Hindlimb muscle (tissue), 1 donor: Measurements from ENCODE around the gene EME1. TPM values are rescaled to one million over a fixed set of nuclear protein-coding genes. Genes with fewer than 3 reads are reported as not detected.

Source experiments
- DNase-seq: peaks from one replicate; pipeline ENCODE4 v3.0.0-alpha.2; 2013
- polyA plus RNA-seq: library from polyadenylated mRNA; unstranded; fragments of 120-200 nt; gene quantifications from one replicate; pipeline ENCODE4 v1.2.1, GENCODE V29; 2013; ENCODE audit not compliant: insufficient read length

Gene EME1
- polyA plus RNA-seq, 1 donor: 4.9 TPM

DNA sequence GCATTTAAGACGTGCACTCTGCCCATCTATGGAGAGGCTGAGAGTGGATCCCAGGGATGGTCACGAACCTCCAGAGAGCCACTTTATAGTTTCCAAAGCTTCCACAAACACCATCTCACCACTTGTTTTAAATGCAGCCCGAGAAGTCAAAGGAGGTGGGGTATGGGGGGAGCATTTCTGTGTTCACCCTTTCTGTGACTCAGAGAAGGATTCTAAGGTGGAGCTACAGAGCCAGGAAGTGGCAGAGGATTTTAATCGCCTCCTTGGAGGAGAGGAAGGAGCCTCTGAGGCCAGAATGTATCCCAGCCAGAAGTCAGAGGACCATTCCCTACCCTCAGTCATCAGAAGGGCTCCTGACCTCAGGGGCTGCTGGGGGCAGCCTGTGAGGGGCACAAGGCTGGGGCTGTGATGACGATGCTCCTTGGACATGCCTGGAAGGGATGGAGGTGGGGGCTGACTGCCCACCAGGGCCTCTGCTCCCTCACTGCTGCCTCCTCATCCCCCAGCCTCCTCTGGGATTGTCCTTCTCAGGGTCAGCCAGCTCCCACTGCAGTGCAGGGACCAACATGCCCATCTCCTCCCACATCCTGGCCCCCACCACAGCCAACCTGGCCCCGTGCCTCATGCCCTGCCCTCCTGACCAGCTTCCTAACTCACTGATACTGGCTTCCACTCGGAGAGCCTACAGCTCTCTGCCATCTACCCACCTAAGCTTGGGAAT, 24.3 kb upstream of the EME1 start:
- no peak for DNase-seq

DNA sequence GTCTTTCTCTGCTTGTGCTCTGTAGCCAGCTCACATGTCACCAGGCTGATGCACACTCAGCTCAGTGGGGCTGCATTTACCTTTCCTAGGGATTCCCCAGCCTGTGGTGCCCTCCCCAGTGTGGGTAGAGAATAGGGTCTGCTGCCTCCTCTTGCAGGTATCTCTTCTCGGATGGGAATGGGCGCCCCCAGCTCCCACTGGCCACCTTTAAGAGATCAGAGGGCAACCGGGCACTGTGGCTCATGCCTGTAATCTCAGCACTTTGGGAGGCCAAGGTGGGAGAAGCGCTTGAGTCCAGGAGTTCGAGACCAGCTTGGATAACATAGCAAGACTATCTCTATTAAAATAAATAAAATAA, 23.8 kb upstream of the EME1 start:
- DNase-seq: no peak

- DNase-seq: no peak
These were observed 22.3 kb upstream of the EME1 start for GRCh38 chr17:50350733-50351132.

DNA sequence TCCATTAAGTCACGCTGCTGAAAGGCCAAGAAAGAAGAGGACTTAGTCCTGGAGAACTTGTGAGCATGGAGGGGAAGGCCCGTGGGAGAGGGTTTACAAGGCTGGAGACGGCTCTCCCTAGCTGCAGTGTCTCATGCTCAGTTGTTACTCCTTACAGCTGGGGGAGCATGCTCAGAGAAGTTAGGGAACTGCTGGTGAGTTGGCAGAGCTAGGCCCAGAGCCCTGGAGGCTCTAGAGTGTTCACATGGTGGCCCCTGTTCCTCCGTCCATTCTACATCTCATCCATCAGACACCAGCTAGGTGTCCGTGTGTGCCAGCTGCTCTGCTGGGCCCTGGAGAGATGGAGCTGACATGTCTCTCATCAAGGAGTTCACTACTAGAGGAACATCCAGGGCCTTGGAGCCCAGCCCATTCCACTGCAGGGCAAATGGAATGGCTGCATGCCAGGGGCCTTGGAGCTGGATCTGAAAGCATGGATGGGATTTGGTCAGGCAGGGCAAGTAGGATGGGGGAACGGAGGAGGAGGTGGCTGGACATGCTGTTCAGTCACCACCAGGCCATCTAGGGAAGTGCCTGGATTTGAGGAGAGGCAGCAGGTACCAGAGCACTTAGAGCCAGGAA, 20.8 kb upstream of the EME1 start:
- DNase-seq: no peak

DNA sequence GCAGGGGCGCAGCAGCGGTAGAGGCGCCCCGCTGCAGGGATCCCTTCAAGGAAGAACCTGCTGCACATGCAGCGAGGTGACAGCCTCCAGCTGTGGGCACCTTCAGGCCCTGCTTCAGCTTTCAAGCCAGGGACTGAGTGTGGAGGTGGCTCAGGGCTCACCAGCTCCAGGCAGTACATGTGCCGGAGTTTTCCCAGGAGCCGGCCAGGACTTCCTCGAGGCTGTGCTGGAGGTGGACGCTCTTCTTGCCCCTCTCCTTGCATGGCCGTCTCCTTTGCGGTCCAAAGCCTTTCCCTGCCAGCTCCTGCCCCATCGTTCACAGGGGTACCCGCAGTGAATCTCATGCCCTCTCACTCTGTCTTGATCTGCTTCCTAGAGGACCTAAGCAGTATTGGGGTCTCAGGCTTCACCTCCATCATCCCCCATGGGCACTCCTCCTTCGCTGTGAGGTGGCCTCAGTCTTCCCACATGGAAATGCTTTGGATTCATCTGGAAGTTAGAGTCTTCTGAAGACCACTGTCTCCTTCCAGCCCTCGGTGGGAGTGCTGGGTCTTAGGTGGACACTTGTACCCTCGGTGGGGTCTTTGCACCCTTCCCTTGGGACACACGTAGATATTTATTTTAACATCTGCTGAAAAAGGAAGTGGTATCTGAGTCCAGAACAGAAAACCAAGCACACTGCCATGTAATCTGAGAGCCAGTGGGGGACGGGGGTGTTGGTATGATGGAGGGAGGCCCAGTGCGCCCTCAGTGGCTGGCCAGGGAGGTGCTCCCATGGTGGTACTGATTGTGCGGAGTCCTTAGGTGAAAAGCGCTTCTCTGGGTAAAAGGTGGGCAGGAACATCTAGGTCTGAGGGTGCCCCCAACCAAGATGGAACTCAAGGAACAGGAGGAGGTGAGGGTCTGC, 20.1 kb upstream of the EME1 start:
- DNase-seq: no peak

GRCh38 chr17:50353600-50354195, 19.3 kb upstream of the EME1 start:
- DNase-seq: no peak

DNA sequence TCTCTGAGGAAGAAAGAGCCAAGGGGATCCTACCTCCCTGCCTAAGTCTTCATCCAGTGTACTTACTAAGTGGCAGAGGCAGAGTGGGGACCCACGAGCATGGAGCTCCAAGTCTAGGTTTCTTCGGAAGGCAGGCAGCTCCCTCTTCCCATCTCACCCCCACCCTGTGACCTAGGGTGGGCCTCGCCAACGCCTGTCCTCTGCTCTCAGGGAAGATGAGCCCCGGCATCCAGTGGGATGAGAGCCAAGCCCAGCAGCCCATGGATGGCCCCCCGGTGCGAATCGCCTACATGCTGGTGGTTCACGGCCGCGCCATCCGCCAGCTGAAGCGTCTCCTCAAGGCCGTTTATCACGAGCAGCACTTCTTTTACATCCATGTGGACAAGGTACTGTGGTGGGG, 18.8 kb upstream of the EME1 start:
- DNase-seq: no peak

- no peak for DNase-seq
These were observed 18.3 kb upstream of the EME1 start for GRCh38 chr17:50354776-50355175.

DNA sequence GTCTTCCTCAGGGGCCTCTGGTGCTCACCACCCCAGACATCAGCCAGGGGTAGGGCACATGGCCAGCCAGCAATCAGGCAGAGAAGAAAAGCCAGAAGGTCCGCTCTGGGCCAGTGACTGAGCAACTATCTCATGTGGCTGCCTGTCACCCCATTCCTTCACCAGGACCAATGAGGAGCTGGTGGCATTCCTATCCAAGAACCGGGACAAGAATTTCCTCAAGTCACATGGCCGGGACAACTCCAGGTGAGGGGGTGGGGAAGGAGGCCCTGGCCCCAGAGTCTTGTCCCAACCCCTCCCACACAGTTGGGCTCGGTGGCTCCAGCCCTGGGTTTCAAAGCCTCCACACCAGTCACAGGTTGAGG, 17.7 kb upstream of the EME1 start:
- no peak for DNase-seq

DNA sequence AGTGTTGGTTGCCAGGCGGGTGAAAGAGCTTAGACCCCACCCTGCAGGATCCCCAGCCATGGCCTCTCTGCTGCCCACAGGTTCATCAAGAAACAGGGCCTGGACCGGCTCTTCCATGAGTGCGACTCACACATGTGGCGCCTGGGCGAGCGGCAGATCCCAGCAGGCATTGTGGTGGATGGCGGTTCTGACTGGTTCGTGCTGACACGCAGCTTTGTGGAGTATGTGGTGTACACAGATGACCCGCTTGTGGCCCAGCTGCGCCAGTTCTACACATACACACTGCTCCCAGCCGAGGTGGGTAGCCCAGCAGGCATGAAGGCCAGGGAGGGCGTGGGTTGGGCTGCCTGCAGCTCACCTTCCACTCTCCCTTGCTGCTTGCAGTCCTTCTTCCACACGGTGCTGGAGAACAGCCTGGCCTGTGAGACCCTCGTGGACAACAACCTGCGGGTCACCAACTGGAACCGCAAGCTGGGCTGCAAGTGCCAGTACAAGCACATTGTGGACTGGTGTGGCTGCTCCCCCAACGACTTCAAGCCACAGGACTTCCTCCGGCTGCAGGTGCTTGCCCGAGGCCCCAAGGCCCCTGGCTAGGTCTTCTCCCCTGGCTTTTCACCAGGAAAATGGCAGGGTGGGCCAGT, 17.2 kb upstream of the EME1 start:
- DNase-seq: no peak

DNA sequence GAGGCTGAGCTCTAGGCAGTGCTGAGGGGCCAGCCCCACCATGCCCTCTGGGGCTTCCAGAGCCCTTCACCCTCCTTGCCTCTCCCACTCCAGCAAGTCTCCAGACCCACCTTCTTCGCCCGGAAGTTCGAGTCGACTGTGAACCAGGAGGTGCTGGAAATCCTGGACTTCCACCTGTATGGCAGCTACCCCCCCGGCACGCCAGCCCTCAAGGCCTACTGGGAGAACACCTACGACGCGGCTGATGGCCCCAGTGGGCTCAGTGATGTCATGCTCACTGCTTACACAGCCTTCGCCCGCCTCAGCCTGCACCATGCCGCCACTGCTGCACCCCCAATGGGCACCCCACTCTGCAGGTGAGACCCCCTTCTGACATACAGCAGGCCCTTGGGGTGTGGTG, 16.6 kb upstream of the EME1 start:
- DNase-seq: no peak

- no peak for DNase-seq
These were observed 16.0 kb upstream of the EME1 start for GRCh38 chr17:50356892-50357510.

- no peak for DNase-seq
These were observed 14.9 kb upstream of the EME1 start for GRCh38 chr17:50358177-50358576.

DNA sequence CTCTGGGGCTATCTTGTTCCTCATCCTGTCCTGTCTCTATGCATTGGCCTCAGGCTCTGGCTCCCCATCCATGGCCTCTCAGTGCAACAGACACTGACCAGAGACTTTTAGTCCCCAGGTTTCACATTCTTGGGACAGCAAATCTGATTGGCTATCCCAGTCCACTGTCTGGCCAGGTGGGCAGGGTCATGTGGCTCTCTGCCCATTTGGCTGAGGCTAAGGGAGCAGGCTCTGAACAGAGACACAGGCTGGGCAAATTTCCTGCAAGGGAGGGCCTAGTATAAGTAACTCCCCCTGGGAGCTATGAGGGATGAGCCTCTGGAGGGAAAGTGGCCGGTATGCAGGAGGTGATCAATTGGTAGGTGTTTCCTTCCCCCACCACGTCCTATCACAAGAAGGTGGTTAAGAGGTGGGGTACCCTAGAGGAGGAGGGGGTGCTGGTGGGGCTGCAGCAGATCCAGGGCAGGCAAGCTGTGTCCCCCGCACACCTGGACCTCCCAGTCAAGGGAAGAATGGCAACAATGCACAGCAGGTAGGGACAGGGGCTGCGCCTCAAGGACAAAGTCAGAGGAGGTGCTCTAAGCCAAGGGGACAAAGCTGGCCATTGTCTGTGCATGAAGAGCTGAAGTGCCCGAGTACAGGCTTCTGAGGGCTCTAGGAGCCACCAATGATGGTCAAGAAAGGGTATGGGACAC, 13.9 kb upstream of the EME1 start:
- DNase-seq: no peak

- DNase-seq: no peak
These were observed 13.0 kb upstream of the EME1 start for GRCh38 chr17:50359998-50360461.

- DNase-seq: no peak
These were observed 12.4 kb upstream of the EME1 start for GRCh38 chr17:50360486-50361115.

- DNase-seq: no peak
These were observed 11.2 kb upstream of the EME1 start for GRCh38 chr17:50361561-50362480.

DNA sequence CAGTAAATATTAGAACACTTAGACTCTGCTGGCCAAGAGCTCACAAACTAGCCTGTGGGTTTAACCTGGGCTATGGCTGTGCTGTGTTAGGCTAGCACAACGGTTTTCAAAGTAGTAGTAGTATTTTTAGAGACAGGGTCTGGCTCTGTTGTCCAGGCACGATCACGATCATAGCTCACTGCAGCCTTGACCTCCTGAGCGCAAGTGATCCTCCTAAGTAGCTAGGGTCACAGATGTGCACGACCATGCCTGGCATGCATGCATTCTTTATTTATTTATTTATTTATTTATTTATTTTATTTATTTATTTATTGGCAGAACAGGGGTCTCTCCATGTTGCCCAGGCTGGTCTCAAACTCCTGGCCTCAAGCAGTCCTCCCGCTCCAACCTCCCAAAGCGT, 10.4 kb upstream of the EME1 start:
- DNase-seq: no peak

GRCh38 chr17:50363217-50364060, 9.6 kb upstream of the EME1 start:
- peak; percentile 45 for DNase-seq
